ENCODE results near the gene ADCK1. TPM values are rescaled to one million over a fixed set of nuclear protein-coding genes. Genes with fewer than 3 reads are reported as not detected.
A peak's percentile ranks its signal among the peaks of the same experiment; 100 is the strongest.
"Not testable (repeated sequence)": the region's sequence is repeated elsewhere in the genome, so short reads cannot be mapped to it uniquely, and the experiment has no call there.

ADCK1 gene
- total RNA-seq, result 8.9 TPM
- long read RNA-seq, transcript ADCK1-201 (11 exons, 2,234 nt), result major isoform, 7 of 20 reads
- long read RNA-seq, partial matches to known transcripts, result 1 of 20 reads
- long read RNA-seq, other reads (novel, unspliced or antisense), result 12 of 20 reads

- DNase-seq (peak; percentile 96), ATAC-seq (ENCODE audit: poor library complexity) (peak; percentile 98)
- intact Hi-C loops (cut with DNase I), result loop anchor here (5.0 kb wide), 1 partner anchor 38 kb away; the partner anchor contains the start of gene SNW1
These were observed at the start of gene ADCK1 for GRCh38 chr14:77799863-77800730. ADCK1 (plus strand) TSS chr14:77800109; CDS start chr14:77818979, 18,870 bp downstream.

GRCh38 chr14:77752266-77752665 lies 47.6 kb upstream of the ADCK1 start:
- intact Hi-C loops (cut with DNase I), result no loop called here
- ATAC-seq (ENCODE audit: poor library complexity) (no peak), DNase-seq (no peak)

- no peak for ATAC-seq (ENCODE audit: poor library complexity)
- DNase-seq, result no peak
- intact Hi-C loops (cut with DNase I), result no loop called here
These were observed 47.0 kb upstream of the ADCK1 start for GRCh38 chr14:77752799-77753516.

- intact Hi-C loops (cut with DNase I), result loop anchor here (5.0 kb wide), 1 partner anchor 42 kb away; the partner anchor contains the start of gene ADCK1
- DNase-seq (peak; percentile 95), ATAC-seq (ENCODE audit: poor library complexity) (peak; percentile 98)
These were observed 39.3 kb upstream of the ADCK1 start, which contains the start of gene SNW1 for GRCh38 chr14:77760381-77761204. SNW1 (minus strand) TSS chr14:77761156; CDS start chr14:77761127, 29 bp downstream.

GRCh38 chr14:77761205-77761931 lies 38.5 kb upstream of the ADCK1 start:
- ATAC-seq (ENCODE audit: poor library complexity), result peak; percentile 69
- no peak for DNase-seq
- intact Hi-C loops (cut with DNase I), result loop anchor here (5.0 kb wide), 1 partner anchor 41 kb away; the partner anchor contains the start of gene ADCK1

- intact Hi-C loops (cut with DNase I), result loop anchor here (5.0 kb wide), 1 partner anchor 39 kb away; the partner anchor contains the start of gene ADCK1
- ATAC-seq (ENCODE audit: poor library complexity), result no peak
- DNase-seq, result no peak
These were observed 36.6 kb upstream of the ADCK1 start for GRCh38 chr14:77763316-77763715.

- intact Hi-C loops (cut with DNase I), result loop anchor here (5.0 kb wide), 1 partner anchor 38 kb away; the partner anchor contains the start of gene ADCK1
- ATAC-seq (ENCODE audit: poor library complexity), result no peak
- no peak for DNase-seq
These were observed 35.9 kb upstream of the ADCK1 start for GRCh38 chr14:77763978-77764377.

- ATAC-seq (ENCODE audit: poor library complexity); intact Hi-C loops (cut with DNase I); DNase-seq: not testable (repeated sequence)
These were observed 31.4 kb upstream of the ADCK1 start for GRCh38 chr14:77768442-77769069.

- intact Hi-C loops (cut with DNase I); ATAC-seq (ENCODE audit: poor library complexity); DNase-seq: not testable (repeated sequence)
These were observed 25.9 kb upstream of the ADCK1 start for GRCh38 chr14:77773966-77774365.

GRCh38 chr14:77782202-77782601 lies 17.7 kb upstream of the ADCK1 start:
- DNase-seq (no peak), ATAC-seq (ENCODE audit: poor library complexity) (no peak)
- intact Hi-C loops (cut with DNase I), result no loop called here

GRCh38 chr14:77786148-77786547 lies 13.8 kb upstream of the ADCK1 start:
- DNase-seq, result no peak
- intact Hi-C loops (cut with DNase I), result no loop called here
- ATAC-seq (ENCODE audit: poor library complexity), result no peak

GRCh38 chr14:77790566-77791224 lies 9.2 kb upstream of the ADCK1 start:
- ATAC-seq (ENCODE audit: poor library complexity), result no peak
- intact Hi-C loops (cut with DNase I), result no loop called here
- no peak for DNase-seq

GRCh38 chr14:77791225-77791600 lies 8.7 kb upstream of the ADCK1 start:
- ATAC-seq (ENCODE audit: poor library complexity) (no peak), DNase-seq (no peak)
- intact Hi-C loops (cut with DNase I), result no loop called here

- intact Hi-C loops (cut with DNase I); ATAC-seq (ENCODE audit: poor library complexity); DNase-seq: not testable (repeated sequence)
These were observed 6.7 kb upstream of the ADCK1 start for GRCh38 chr14:77793255-77793654.

- DNase-seq, result no peak
- ATAC-seq (ENCODE audit: poor library complexity), result no peak
- intact Hi-C loops (cut with DNase I), result no loop called here
These were observed 5.6 kb upstream of the ADCK1 start for GRCh38 chr14:77794357-77794756.

- ATAC-seq (ENCODE audit: poor library complexity); intact Hi-C loops (cut with DNase I); DNase-seq: not testable (repeated sequence)
These were observed 453 bp upstream of the ADCK1 start for GRCh38 chr14:77799456-77799855.

- ATAC-seq (ENCODE audit: poor library complexity) (no peak), DNase-seq (no peak)
- intact Hi-C loops (cut with DNase I), result loop anchor here (5.0 kb wide), 1 partner anchor 39 kb away; the partner anchor contains the start of gene SNW1
These were observed 905 bp downstream of the ADCK1 start for GRCh38 chr14:77800814-77801213.
